PC-9 (cell line): Measurements from ENCODE around the gene CAPN15. TPM values are rescaled to one million over a fixed set of nuclear protein-coding genes. Genes with fewer than 3 reads are reported as not detected.

Experiments
- BruUV-seq: library from RNA; stranded (reverse); fragments of 400-500 nt; replicated peaks from 2 replicates; lab custom pipeline; 2021; lab: Mats Ljungman, UMichigan
- CTCF ChIA-PET: fragments of 300-600 bp; sonication (Branson Sonifier 250); formaldehyde crosslinking; loops from one replicate; lab custom pipeline; 2022; ENCODE audit warnings: antibody characterized with exemption; lab: Charles Lee
- POLR2A ChIA-PET: fragments of 300-600 bp; sonication (Branson Sonifier 250); formaldehyde crosslinking; loops from one replicate; lab custom pipeline; 2022; ENCODE audit warnings: antibody characterized with exemption; ENCODE audit not compliant: unreplicated experiment; lab: Charles Lee
- DNase-seq, 2 experiments: peaks; one replicate each; pipeline versions ENCODE4 v3.0.0 to v3.0.0-alpha.2; 2015 to 2022; ENCODE audit warnings: mixed read lengths in 1 of 2
- H2AFZ ChIP-seq: fragments of 200-600 bp; sonication (generic); 2 replicates; pipeline ENCODE4 v1.8.1; 2017; ENCODE audit warnings: antibody characterized with exemption
- H3F3A ChIP-seq: fragments of 200-600 bp; sonication (generic); 2 replicates; pipeline ENCODE4 v1.8.1; 2017; ENCODE audit warnings: antibody characterized with exemption, mild to moderate bottlenecking, low read depth; ENCODE audit not compliant: insufficient read depth
- H3K27ac ChIP-seq: fragments of 200-600 bp; sonication (generic); 2 replicates; pipeline ENCODE4 v1.6.1; 2016; ENCODE audit warnings: mixed run types
- H3K27me3 ChIP-seq: fragments of 200-600 bp; sonication (generic); 2 replicates; pipeline ENCODE4 v1.6.1; 2016; ENCODE audit warnings: low read depth, mixed run types; ENCODE audit not compliant: insufficient read depth
- H3K36me3 ChIP-seq: fragments of 200-600 bp; sonication (generic); 2 replicates; pipeline ENCODE4 v1.6.1; 2016; ENCODE audit warnings: low read depth, mixed run types
- H3K4me1 ChIP-seq: fragments of 200-600 bp; sonication (generic); replicated peaks from 2 replicates; pipeline ENCODE4 v1.6.1; 2016; ENCODE audit warnings: mixed run types; ENCODE audit not compliant: insufficient read depth
- H3K4me2 ChIP-seq: fragments of 200-600 bp; sonication (generic); 2 replicates; pipeline ENCODE4 v1.6.1; 2017; ENCODE audit warnings: mixed run types
- H3K4me3 ChIP-seq: fragments of 200-600 bp; sonication (generic); 2 replicates; pipeline ENCODE4 v1.6.1; 2016; ENCODE audit warnings: mixed run types
- H3K79me2 ChIP-seq: fragments of 200-600 bp; sonication (generic); 2 replicates; pipeline ENCODE4 v1.6.1; 2017; ENCODE audit warnings: low read depth, mixed run types
- H3K9me2 ChIP-seq: fragments of 200-600 bp; sonication (generic); 2 replicates; pipeline ENCODE4 v1.8.1; 2017; ENCODE audit warnings: mild to moderate bottlenecking; ENCODE audit not compliant: insufficient read depth
- H3K9me3 ChIP-seq: fragments of 200-600 bp; sonication (generic); 2 replicates; pipeline ENCODE4 v1.8.1; 2016; ENCODE audit warnings: low read depth; ENCODE audit not compliant: insufficient read depth
- H4K20me1 ChIP-seq: fragments of 200-600 bp; sonication (generic); 2 replicates; pipeline ENCODE4 v1.8.1; 2017; ENCODE audit not compliant: insufficient read depth
- CTCF ChIP-seq: fragments of 200-600 bp; sonication (generic); conservative IDR thresholded peaks from 2 replicates; pipeline ENCODE4 v1.6.1; 2017; ENCODE audit warnings: mixed run types, antibody characterized with exemption, mild to moderate bottlenecking, moderate library complexity
- EZH2 ChIP-seq: fragments of 200-600 bp; sonication (generic); IDR thresholded peaks from 2 replicates; pipeline ENCODE4 v1.8.0; 2017; ENCODE audit warnings: antibody characterized with exemption, low read depth
- intact Hi-C: fragments of 100-400 bp; cut with micrococcal nuclease; formaldehyde crosslinking; loops from one replicate; pipeline ENCODE4 v1.10.0; 2022; ENCODE audit not compliant: unreplicated experiment
- total RNA-seq: library from RNA; stranded (reverse); gene quantifications from 2 replicates; pipeline ENCODE4 v1.2.3, GENCODE V29; 2021

CAPN15 gene
- total RNA-seq, 1 experiment from 2014 or later = 66.8 TPM

- TF ChIP-seq EZH2 (no peak), CTCF (no peak)
- H3K27ac ChIP-seq = no peak overlapping the region
- BruUV-seq = no TSS peak
- H3F3A ChIP-seq = no peaks in the 10 kb centered on the region; the same call in 1 of the 2 replicates
- H2AFZ ChIP-seq = no peak overlapping the region
- no peaks in the 10 kb centered on the region for H3K79me2 ChIP-seq
- H3K4me1 ChIP-seq = no peaks in the 10 kb centered on the region
- no peaks in the 10 kb centered on the region for H3K9me3 ChIP-seq
- no peak overlapping the region for H3K4me3 ChIP-seq
- H3K9me2 ChIP-seq = no peaks in the 10 kb centered on the region
- no peaks in the 10 kb centered on the region for H3K36me3 ChIP-seq
- H3K4me2 ChIP-seq = no peak overlapping the region
- no peaks in the 10 kb centered on the region for H3K27me3 ChIP-seq
- peaks cover 2% of the 10 kb centered on the region; the same call in 1 of the 2 replicates for H4K20me1 ChIP-seq
- no peak for DNase-seq
- POLR2A ChIA-PET = no interaction called here
- CTCF ChIA-PET = interaction anchor here (0.5 to 0.6 kb wide), 2 partner anchors 77 to 204 kb away, joined by 6 read pairs; no protein-coding TSS in a partner anchor
- intact Hi-C loops = no loop called here
These were observed 27.6 kb upstream of the CAPN15 start for GRCh38 chr16:499924-500323.

GRCh38 chr16:500709-501108 is 26.8 kb upstream of the CAPN15 start:
- Histone ChIP-seq H3K4me1 (no peaks in the 10 kb centered on the region), H3K9me2 (no peaks in the 10 kb centered on the region), H3K79me2 (no peaks in the 10 kb centered on the region), H3K27me3 (no peaks in the 10 kb centered on the region), H3K36me3 (no peaks in the 10 kb centered on the region), H3F3A (no peaks in the 10 kb centered on the region; the same call in 1 of the 2 replicates), H3K9me3 (no peaks in the 10 kb centered on the region), H3K4me3 (no peak overlapping the region), H2AFZ (no peak overlapping the region), H4K20me1 (peaks cover 2% of the 10 kb centered on the region; the same call in 1 of the 2 replicates), H3K27ac (no peak overlapping the region), H3K4me2 (no peak overlapping the region)
- TF ChIP-seq CTCF (no peak), EZH2 (no peak)
- no peak for DNase-seq
- POLR2A ChIA-PET = interaction anchor here (0.5 to 0.6 kb wide), 3 partner anchors 18 to 335 kb away, joined by 3 to 5 read pairs (median 4); no protein-coding TSS in a partner anchor
- CTCF ChIA-PET = interaction anchor here (0.6 kb wide), 1 partner anchor 205 kb away, joined by 6 read pairs; no protein-coding TSS in a partner anchor
- BruUV-seq = no TSS peak
- intact Hi-C loops = no loop called here

GRCh38 chr16:502179-502943 is 25.2 kb upstream of the CAPN15 start:
- CTCF ChIA-PET = no interaction called here

More at GRCh38 chr16:502179-502943, 25.2 kb upstream of the CAPN15 start:
- no TSS peak for BruUV-seq
- Histone ChIP-seq H3K27ac (no peak overlapping the region), H3K36me3 (no peaks in the 10 kb centered on the region), H3K79me2 (no peaks in the 10 kb centered on the region), H2AFZ (no peak overlapping the region), H3K4me3 (no peak overlapping the region), H3K9me3 (no peaks in the 10 kb centered on the region), H3K4me1 (no peaks in the 10 kb centered on the region), H3K9me2 (no peaks in the 10 kb centered on the region), H3K27me3 (no peaks in the 10 kb centered on the region), H3K4me2 (no peak overlapping the region), H4K20me1 (0 out of 2 replicates have a peak, but pooled peaks cover 2% of the 10 kb centered on the region), H3F3A (no peaks in the 10 kb centered on the region; the same call in 1 of the 2 replicates)
- POLR2A ChIA-PET = no interaction called here
- TF ChIP-seq CTCF (no peak), EZH2 (no peak)
- DNase-seq = no peak
- intact Hi-C loops = no loop called here
